ENCODE results near the gene CPNE8.

DNA sequence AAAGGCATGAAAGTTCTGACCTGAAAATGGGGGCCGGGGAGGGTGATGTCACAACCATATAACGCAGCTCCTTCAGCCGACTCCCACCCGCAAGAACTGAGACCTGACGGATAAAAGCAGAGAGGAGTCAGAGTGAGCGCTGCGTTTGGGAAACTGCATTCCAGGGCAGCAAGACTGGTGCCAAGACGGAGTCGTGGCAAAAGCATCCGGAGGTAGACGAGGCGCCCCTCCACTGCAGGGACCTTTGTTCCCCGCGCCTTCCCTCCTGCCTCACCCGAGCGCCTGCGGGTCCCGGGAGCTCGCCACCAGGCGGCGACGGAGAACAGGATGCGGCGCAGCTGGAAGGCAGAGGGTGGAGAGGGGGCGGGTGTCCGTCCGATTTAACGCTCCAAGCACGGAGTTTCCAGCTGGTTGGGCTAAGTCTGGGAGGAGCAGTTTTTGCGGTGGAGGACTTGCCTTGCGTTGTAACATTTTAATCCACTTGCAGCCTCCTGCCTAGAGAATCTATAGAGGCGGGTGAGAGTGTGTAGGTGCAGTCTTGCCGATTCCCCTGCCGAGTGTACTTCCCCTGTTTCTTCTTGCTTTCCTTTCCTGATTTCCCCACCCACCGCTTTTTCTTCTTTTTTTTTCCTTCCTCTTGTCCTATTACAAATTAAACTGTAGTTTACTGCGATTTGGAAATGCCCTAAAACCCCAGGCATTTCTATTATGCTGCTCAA is 1.2 kb upstream of the CPNE8 start:
- TF ChIP-seq, protein P1, sequence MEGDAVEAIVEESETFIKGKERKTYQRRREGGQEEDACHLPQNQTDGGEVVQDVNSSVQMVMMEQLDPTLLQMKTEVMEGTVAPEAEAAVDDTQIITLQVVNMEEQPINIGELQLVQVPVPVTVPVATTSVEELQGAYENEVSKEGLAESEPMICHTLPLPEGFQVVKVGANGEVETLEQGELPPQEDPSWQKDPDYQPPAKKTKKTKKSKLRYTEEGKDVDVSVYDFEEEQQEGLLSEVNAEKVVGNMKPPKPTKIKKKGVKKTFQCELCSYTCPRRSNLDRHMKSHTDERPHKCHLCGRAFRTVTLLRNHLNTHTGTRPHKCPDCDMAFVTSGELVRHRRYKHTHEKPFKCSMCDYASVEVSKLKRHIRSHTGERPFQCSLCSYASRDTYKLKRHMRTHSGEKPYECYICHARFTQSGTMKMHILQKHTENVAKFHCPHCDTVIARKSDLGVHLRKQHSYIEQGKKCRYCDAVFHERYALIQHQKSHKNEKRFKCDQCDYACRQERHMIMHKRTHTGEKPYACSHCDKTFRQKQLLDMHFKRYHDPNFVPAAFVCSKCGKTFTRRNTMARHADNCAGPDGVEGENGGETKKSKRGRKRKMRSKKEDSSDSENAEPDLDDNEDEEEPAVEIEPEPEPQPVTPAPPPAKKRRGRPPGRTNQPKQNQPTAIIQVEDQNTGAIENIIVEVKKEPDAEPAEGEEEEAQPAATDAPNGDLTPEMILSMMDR (IDR thresholded peaks at IDR 0.05): peak; percentile 96
- TF ChIP-seq POLR2AphosphoS5 (IDR thresholded peaks at IDR 0.05; ENCODE audit: low read depth, low read length) (peak; percentile 50; the same call in 1 of the 2 replicates), SIN3A (IDR thresholded peaks at IDR 0.05; ENCODE audit: borderline replicate concordance, insufficient read depth, low read depth, low read length) (0 out of 2 replicates have a peak, but pooled peaks have one; percentile 51), TCF7L2 (IDR thresholded peaks at IDR 0.05; ENCODE audit: low read depth, low read length) (peak; percentile 37; the same call in 1 of the 2 replicates)
- TF ChIP-seq, protein P2, sequence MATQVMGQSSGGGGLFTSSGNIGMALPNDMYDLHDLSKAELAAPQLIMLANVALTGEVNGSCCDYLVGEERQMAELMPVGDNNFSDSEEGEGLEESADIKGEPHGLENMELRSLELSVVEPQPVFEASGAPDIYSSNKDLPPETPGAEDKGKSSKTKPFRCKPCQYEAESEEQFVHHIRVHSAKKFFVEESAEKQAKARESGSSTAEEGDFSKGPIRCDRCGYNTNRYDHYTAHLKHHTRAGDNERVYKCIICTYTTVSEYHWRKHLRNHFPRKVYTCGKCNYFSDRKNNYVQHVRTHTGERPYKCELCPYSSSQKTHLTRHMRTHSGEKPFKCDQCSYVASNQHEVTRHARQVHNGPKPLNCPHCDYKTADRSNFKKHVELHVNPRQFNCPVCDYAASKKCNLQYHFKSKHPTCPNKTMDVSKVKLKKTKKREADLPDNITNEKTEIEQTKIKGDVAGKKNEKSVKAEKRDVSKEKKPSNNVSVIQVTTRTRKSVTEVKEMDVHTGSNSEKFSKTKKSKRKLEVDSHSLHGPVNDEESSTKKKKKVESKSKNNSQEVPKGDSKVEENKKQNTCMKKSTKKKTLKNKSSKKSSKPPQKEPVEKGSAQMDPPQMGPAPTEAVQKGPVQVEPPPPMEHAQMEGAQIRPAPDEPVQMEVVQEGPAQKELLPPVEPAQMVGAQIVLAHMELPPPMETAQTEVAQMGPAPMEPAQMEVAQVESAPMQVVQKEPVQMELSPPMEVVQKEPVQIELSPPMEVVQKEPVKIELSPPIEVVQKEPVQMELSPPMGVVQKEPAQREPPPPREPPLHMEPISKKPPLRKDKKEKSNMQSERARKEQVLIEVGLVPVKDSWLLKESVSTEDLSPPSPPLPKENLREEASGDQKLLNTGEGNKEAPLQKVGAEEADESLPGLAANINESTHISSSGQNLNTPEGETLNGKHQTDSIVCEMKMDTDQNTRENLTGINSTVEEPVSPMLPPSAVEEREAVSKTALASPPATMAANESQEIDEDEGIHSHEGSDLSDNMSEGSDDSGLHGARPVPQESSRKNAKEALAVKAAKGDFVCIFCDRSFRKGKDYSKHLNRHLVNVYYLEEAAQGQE (IDR thresholded peaks at IDR 0.05; ENCODE audit: insufficient read depth in 1 of 2, low read depth in 2 of 2, low read length in 1 of 2): no peak

Data from Panc1 (cell line).